KOPT-K1 (cell line): ENCODE results near the gene LRRC70.
A peak's percentile ranks its signal among the peaks of the same experiment; 100 is the strongest.

Experiments
- H3K27ac ChIP-seq: fragments of 200-600 bp; sonication (generic); 2 replicates; pipeline ENCODE4 v1.5.1; 2016; ENCODE audit warnings: antibody characterized with exemption, mild to moderate bottlenecking, low read depth, low read length; ENCODE audit not compliant: poor library complexity, severe bottlenecking
- H3K36me3 ChIP-seq: fragments of 200-600 bp; sonication (generic); 2 replicates; pipeline ENCODE4 v1.5.1; 2017; ENCODE audit warnings: antibody characterized with exemption, mild to moderate bottlenecking, low read length, moderate library complexity; ENCODE audit not compliant: insufficient read depth
- H3K9me3 ChIP-seq: fragments of 200-600 bp; sonication (generic); 2 replicates; pipeline ENCODE4 v1.5.1; 2017; ENCODE audit warnings: antibody characterized with exemption, low read length, mild to moderate bottlenecking; ENCODE audit not compliant: insufficient read depth, poor library complexity, severe bottlenecking

LRRC70 gene

GRCh38 chr5:62578540-62578939, at the start of gene LRRC70:
Gene LRRC70 (plus strand): TSS chr5:62578819. CDS start chr5:62579439, 620 bp downstream.
- H3K36me3 ChIP-seq = peaks cover 18% of the 10 kb centered on the region
- H3K27ac ChIP-seq = peak within 1 kb of the TSS; percentile 29
- no peaks in the 10 kb centered on the region for H3K9me3 ChIP-seq

- peaks cover 37% of the 10 kb centered on the region for H3K36me3 ChIP-seq
- no peaks in the 10 kb centered on the region for H3K9me3 ChIP-seq
- no peak overlapping the region for H3K27ac ChIP-seq
Observed at GRCh38 chr5:62533597-62533996, 45.0 kb upstream of the LRRC70 start.

GRCh38 chr5:62534461-62535236, 44.0 kb upstream of the LRRC70 start:
- H3K36me3 ChIP-seq = peaks cover 44% of the 10 kb centered on the region
- H3K27ac ChIP-seq = no peak overlapping the region
- no peaks in the 10 kb centered on the region for H3K9me3 ChIP-seq

- no peak overlapping the region for H3K27ac ChIP-seq
- peaks cover 47% of the 10 kb centered on the region for H3K36me3 ChIP-seq
- no peaks in the 10 kb centered on the region for H3K9me3 ChIP-seq
Observed at GRCh38 chr5:62536232-62536631, 42.4 kb upstream of the LRRC70 start.

- Histone ChIP-seq H3K36me3 (peaks cover 47% of the 10 kb centered on the region), H3K27ac (no peak overlapping the region), H3K9me3 (no peaks in the 10 kb centered on the region)
Observed at GRCh38 chr5:62536783-62537182, 41.8 kb upstream of the LRRC70 start.

- Histone ChIP-seq H3K9me3 (no peaks in the 10 kb centered on the region), H3K27ac (no peak overlapping the region), H3K36me3 (peaks cover 49% of the 10 kb centered on the region)
Observed at GRCh38 chr5:62538017-62538942, 40.3 kb upstream of the LRRC70 start.

- no peak overlapping the region for H3K27ac ChIP-seq
- H3K36me3 ChIP-seq = peaks cover 52% of the 10 kb centered on the region
- H3K9me3 ChIP-seq = peaks cover 4% of the 10 kb centered on the region
Observed at GRCh38 chr5:62542720-62543119, 35.9 kb upstream of the LRRC70 start.

- H3K27ac ChIP-seq = no peak overlapping the region
- peaks cover 4% of the 10 kb centered on the region for H3K9me3 ChIP-seq
- H3K36me3 ChIP-seq = peaks cover 21% of the 10 kb centered on the region
Observed at GRCh38 chr5:62547945-62548630, 30.5 kb upstream of the LRRC70 start.

GRCh38 chr5:62550103-62550502, 28.5 kb upstream of the LRRC70 start:
- peaks cover 25% of the 10 kb centered on the region for H3K36me3 ChIP-seq
- no peak overlapping the region for H3K27ac ChIP-seq
- no peaks in the 10 kb centered on the region for H3K9me3 ChIP-seq

- H3K36me3 ChIP-seq = peaks cover 48% of the 10 kb centered on the region
- no peaks in the 10 kb centered on the region for H3K9me3 ChIP-seq
- H3K27ac ChIP-seq = no peak overlapping the region
Observed at GRCh38 chr5:62555930-62556329, 22.7 kb upstream of the LRRC70 start.

GRCh38 chr5:62558941-62559340, 19.7 kb upstream of the LRRC70 start:
- Histone ChIP-seq H3K27ac (no peak overlapping the region), H3K9me3 (no peaks in the 10 kb centered on the region), H3K36me3 (peaks cover 48% of the 10 kb centered on the region)

GRCh38 chr5:62560786-62561185, 17.8 kb upstream of the LRRC70 start:
- Histone ChIP-seq H3K9me3 (peaks cover 6% of the 10 kb centered on the region), H3K27ac (no peak overlapping the region), H3K36me3 (peaks cover 42% of the 10 kb centered on the region)

GRCh38 chr5:62561896-62562295, 16.7 kb upstream of the LRRC70 start:
- H3K9me3 ChIP-seq = peaks cover 15% of the 10 kb centered on the region
- no peak overlapping the region for H3K27ac ChIP-seq
- peaks cover 50% of the 10 kb centered on the region for H3K36me3 ChIP-seq

- peaks cover 25% of the 10 kb centered on the region for H3K9me3 ChIP-seq
- H3K36me3 ChIP-seq = peaks cover 55% of the 10 kb centered on the region
- H3K27ac ChIP-seq = no peak overlapping the region
Observed at GRCh38 chr5:62562867-62563266, 15.8 kb upstream of the LRRC70 start.

- Histone ChIP-seq H3K9me3 (peaks cover 31% of the 10 kb centered on the region), H3K36me3 (peaks cover 63% of the 10 kb centered on the region), H3K27ac (no peak overlapping the region)
Observed at GRCh38 chr5:62564101-62564500, 14.5 kb upstream of the LRRC70 start.
